Measurements from ENCODE around the gene SLC37A2.
"Not testable (repeated sequence)": the region's sequence is repeated elsewhere in the genome, so short reads cannot be mapped to it uniquely, and the experiment has no call there.

- TF ChIP-seq, protein P1, sequence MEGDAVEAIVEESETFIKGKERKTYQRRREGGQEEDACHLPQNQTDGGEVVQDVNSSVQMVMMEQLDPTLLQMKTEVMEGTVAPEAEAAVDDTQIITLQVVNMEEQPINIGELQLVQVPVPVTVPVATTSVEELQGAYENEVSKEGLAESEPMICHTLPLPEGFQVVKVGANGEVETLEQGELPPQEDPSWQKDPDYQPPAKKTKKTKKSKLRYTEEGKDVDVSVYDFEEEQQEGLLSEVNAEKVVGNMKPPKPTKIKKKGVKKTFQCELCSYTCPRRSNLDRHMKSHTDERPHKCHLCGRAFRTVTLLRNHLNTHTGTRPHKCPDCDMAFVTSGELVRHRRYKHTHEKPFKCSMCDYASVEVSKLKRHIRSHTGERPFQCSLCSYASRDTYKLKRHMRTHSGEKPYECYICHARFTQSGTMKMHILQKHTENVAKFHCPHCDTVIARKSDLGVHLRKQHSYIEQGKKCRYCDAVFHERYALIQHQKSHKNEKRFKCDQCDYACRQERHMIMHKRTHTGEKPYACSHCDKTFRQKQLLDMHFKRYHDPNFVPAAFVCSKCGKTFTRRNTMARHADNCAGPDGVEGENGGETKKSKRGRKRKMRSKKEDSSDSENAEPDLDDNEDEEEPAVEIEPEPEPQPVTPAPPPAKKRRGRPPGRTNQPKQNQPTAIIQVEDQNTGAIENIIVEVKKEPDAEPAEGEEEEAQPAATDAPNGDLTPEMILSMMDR (optimal IDR thresholded peaks at IDR 0.05 in 1 of 3, IDR thresholded peaks at IDR 0.05 in 1 of 3, conservative IDR thresholded peaks at IDR 0.05 in 1 of 3; ENCODE audit: extremely low read depth in 1 of 3, insufficient read depth in 2 of 3, low read length in 3 of 3): not testable (repeated sequence)
- TF ChIP-seq EZH2 (IDR thresholded peaks at IDR 0.05; ENCODE audit: low read length): not testable (repeated sequence)
Observed at GRCh38 chr11:125090151-125090550, 27.0 kb downstream of the SLC37A2 start.

Data from keratinocyte (primary cell).